GM21423 (cell line): Measurements from ENCODE around the gene GNPTG.
A peak's percentile ranks its signal among the peaks of the same experiment; 100 is the strongest.
"Not testable (repeated sequence)": the region's sequence is repeated elsewhere in the genome, so short reads cannot be mapped to it uniquely, and the experiment has no call there.

Experiments used
- ATAC-seq: cut with Tn5 transposase; IDR thresholded peaks from one replicate; pipeline ENCODE4 v1.9.1; 2021; ENCODE audit warnings: mild to moderate bottlenecking, moderate library complexity; ENCODE audit not compliant: unreplicated experiment

The GNPTG gene

GRCh38 chr16:1318268-1318545 is 33.5 kb upstream of the GNPTG start:
- ATAC-seq = no peak

DNA sequence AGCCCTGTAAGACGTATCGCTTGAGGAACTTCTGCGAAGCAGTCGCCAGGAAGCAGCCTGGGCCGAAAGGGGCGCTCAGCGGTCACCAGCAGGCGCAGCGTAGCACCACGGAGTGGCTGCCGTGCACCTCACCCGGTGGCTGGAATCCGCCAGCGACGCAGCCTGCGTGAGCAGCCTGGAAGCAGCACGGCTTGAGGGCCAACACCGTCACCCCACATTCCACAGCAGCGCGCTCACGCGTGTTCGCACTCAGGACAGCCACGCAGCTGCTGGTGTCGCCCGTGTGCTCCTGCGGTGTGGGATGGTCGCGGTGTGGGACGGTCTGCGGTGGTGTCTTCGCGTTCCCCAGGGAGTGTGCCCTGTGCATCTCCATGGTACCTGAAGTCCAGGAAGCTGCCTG is 32.7 kb upstream of the GNPTG start:
- ATAC-seq = no peak

GRCh38 chr16:1320097-1320496 is 31.6 kb upstream of the GNPTG start:
- no peak for ATAC-seq

DNA sequence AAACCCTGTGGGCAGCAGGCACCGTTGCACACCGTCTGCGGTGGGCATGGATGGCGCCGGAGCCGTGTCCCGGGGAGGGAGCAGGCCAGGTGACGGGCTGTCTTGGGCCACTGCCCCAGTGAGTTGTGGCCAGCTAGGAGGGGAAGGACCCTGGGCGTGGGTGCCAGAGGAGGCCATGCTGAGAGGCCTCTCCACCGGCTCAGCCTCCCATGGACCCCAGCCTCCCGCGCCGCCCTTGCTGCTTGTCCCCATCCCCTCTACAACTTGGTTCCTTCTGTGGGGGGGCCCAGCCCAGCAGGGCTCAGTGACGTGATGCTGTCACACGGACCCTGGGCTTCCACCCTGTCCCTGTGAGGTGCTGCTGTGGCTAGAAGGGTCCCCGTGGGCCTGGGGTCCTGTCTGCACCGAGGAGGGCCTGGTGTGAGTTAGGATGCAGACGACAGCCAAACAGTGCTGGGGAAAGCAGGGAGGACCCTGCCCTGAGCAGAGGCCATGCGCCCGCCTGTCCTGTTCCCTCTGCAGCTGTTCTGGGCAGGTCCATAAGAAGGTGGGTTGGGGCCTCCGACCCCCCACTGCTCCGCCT is 31.0 kb upstream of the GNPTG start:
- no peak for ATAC-seq

DNA sequence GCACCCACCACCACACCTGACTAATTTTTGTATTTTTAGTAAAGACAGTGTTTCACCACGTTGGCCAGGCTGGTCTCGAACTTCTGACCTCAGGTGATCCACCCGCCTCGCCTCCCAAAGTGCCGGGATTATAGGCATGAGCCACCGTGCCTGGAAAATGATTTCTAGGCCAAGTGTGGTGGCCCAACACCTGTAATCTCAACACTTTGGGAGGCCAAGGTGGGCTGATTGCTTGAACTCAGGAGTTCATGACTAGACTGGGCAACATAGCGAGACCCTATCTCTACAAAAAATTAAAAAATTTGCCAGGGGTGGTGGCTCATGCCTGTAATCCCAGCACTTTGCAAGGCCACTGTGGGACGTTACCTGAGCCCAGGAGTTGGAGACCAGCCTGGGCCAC is 29.3 kb upstream of the GNPTG start:
- no peak for ATAC-seq

DNA sequence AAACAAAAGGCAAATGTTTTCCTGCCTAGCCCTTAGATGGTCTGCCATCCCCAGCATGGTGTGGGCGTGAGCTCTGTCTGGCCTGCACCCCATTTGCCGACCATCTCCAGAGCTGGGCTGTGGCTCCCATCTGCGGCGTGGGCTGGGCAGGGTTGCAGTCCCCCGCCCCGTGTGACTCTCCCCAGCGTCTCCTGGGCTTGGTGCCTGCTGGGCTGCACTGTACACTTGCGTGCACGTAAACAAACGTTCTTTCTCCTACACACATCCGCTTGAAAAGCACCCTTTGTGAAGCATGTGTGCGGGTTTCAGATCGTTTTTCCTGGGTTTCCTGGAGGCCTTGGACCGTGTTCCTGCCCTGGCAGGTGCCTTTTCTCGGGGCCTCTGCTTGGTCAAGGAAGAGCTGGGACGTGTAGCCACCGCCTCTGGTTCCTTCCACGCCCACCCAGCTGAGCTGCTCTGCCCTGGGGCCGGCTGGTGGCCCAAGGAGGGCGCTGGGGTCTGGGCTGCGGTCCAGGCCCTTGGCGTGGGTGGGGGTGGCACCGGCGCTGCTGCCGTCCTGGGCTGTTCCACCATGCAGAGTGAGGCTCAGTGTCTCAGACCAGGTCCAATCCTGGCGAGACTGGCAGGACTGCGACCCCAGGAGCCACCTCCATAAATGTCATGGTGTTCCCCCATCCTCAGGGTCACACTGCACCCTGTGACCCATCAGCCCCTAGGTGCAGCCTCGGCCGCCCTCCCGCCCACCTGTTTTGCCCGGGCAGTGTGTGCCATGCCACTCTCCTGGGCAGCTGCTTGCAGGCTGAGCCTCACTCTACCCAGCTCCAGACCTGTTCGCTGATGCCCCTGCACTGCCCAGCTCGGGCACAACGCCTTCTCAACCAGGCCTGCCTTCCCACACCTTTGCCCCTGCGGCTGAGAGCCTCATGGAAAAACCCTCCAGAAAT is 28.2 kb upstream of the GNPTG start:
- no peak for ATAC-seq

DNA sequence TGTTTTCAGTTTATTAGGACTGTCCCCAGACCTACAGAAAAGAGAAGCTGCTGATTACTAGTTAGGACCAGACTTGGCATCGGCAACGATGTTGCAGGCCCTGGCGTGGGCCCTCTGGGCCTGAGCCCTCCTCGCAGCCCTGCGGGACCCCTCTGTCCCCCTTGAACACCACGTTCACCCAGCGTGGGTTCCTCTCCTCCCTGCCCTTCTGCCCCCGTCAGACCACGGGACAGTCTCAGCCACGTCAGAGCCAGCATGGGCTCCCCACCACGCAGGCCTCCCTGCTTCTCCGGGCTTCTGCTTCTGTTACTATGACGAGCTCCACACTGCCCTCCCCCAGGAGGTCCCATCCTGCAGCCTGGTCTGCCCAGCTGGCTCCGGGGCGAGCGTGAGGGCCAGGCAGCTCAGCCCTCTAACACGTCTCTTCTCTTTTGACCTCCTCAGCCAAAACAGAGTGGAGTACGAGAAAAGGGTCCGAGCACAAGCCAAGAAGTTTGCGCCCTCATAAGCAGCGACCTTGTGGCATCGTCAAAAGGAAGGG is 27.4 kb upstream of the GNPTG start:
- no peak for ATAC-seq

- ATAC-seq = no peak
Measured at GRCh38 chr16:1325261-1325660, 26.5 kb upstream of the GNPTG start.

DNA sequence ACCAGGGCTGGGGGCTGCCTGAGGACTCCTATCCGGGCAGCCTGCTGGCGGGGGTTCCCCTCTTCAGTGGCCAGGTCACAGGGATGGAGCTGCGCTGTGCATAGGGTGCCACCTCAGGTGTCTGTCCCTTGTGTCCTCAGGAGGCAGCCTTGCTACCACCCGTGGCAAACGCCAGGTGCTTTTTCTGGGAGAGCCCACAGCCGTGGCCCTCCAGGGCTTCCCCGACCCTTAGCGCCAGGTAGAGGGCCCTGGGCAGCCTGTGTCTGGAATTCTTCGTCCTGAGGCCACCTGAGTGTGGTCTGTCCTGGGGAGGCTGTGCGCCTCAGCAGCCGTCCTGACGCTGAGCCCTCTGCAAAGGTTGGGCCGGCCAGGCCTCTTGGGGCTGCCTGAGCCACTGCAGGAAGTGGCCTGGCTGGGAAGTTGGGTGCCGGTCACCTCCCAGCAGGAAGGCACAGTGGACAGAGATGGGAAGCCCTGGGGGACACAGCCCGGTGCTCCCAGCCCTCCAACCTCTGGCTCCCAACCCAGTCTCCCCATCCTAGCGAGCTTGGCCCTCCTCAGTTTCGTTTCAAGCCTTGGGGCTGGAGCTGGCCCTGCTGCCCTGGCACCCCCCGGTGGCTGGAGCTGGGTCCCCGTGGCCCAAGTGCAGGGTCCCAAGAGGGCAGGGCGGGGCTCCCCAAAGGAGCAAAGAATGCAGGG is 25.9 kb upstream of the GNPTG start:
- ATAC-seq = no peak

DNA sequence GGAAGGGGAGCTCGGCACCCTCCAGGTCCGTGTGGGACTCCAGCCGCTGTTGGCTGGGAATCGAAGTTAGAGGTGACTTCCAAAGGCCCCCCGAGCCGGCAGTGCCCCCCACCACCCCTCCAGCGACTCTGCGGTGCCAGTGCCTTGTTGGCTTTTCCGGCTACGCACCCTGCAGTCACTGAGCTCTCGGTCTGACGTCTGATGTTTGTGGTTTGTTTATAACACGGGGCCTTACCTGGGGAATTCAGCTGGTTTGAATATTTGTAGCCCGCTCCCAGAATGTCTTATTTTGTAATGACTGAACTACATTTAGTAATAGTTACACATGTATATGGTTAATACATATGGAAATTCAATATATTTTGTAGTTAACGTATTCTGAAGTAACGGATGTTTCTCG is 25.3 kb upstream of the GNPTG start:
- no peak for ATAC-seq

- ATAC-seq = no peak
Measured at GRCh38 chr16:1326946-1327618, 24.6 kb upstream of the GNPTG start.

GRCh38 chr16:1327619-1327947 is 24.1 kb upstream of the GNPTG start:
- ATAC-seq = no peak

DNA sequence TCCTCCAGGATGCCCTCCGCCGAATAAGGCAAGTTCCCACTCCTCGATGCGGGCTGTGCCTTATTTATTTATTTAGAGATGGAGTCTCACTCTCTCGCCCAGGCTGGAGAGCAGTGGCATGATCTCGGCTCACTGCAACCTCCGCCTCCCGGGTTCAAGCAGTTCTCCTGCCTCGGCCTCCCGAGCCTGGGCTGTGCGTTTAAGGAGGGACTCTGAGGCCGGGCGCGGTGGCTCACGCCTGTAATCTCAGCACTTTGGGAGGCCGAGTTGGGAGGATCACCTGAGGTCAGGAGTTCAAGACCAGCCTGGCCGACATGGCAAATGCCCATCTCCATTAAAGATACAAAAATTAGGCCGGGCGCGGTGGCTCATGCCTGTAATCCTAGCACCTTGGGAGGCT is 23.6 kb upstream of the GNPTG start:
- not testable (repeated sequence) for ATAC-seq

- not testable (repeated sequence) for ATAC-seq
Measured at GRCh38 chr16:1328961-1329360, 22.8 kb upstream of the GNPTG start.

DNA sequence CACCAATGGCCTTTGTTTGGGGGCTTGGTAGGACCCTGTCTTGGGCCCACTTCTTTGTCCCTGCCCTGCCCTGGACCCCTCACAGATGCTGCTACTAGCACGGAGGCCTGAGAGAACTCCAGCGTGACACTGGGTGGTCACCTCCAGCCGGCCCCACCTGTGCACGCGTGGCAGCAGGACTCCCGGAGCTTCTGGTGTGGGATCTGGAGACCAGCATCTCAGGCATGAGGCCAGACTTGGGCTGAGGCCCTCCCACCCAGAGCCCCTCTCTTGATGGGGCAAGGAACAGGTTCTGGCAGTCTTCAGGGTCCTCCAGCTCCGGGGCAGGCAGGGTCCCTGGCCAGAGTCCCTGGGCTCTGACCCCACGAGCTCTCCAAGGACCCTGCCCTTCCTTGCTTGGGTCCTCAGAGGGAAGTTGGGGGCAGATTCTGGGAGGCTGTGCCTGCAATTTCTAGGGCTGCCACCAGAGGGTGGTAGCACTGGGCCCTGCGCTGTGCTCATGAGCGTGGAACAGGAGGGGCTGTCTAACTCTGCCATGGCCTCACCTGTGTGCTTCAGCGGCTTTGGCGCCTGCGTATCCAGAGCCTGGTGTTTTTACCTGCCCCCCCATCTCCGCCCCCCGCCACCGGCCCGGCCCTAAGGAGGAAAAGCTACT is 21.3 kb upstream of the GNPTG start:
- ATAC-seq = no peak

- ATAC-seq = no peak
Measured at GRCh38 chr16:1330931-1331711, 20.6 kb upstream of the GNPTG start.

DNA sequence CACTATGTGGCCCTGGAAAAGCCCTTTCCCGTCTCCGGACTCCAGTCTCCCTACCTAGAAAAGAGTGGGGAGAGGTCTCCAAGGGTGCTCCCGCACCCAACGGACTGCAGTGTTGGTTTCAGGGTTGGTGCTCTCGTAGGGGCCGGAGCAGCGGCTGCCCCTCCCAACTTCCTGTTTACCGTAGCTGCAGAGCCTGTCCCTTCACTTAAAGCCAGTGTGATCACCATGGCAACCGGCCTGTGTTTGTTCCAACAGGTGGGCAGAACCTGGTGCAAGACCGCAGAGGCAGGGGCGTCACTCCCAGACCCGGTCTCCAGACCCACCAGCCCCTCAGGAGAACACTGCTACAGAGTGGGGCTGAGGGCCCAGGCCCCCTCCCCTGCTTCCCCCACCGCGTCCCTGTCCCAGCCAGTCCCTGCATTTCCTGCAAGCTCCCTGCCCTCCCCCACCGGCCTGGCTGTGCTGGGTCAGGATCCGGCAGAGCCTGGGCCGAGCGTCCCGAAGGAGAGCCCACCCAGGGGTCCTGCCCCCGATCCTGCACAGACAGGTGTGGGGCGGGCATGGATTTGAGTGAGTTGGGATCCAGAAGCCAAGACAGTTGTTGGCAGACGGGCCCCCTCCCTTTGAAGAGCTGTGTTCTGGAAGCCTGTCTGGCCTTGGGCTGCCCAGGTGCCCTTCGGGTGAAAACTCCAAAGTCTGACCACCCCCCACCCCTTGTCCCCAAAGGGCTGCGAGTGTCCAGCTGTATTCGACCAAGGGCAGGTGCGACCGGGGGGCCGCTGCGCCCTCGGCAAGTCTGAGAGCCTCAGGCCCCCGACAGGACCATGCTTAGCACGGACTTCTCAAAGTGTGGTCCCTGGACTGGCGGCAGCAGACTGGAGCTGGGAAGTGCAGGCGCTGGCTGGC is 19.8 kb upstream of the GNPTG start:
- ATAC-seq = peak; percentile 48

DNA sequence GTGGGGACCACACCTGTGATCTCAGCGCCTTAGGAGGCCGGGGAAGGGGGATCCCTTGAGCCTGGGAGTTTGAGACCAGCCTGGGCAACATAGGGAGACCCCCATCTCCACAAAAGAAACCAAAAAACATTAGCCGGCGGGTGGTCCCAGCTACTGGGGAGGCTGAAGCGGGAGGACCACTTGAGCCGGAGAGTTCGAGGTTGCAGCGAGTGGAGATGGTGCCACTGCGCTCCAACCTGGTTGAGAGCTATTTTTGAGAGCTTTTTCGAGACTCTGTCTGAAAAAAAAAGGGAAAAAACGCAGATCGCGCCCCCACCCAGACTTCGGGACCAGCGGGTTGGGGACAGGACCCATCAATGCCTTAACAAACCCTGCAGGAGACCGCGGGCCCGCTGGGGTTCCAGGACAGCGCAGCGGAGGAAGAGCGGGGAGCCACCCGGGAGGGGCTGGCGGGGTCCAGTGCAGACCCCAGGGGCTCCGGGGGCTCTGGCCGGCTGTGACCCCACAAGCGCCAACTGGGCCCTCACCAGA is 19.0 kb upstream of the GNPTG start:
- no peak for ATAC-seq
